Measurements from ENCODE around the gene BCL11B. TPM values are rescaled to one million over a fixed set of nuclear protein-coding genes. Genes with fewer than 3 reads are reported as not detected.

Gene BCL11B
- total and polyA plus RNA-seq, 2 donors from 2014 or later: 0.13 to 3.3 TPM

DNA sequence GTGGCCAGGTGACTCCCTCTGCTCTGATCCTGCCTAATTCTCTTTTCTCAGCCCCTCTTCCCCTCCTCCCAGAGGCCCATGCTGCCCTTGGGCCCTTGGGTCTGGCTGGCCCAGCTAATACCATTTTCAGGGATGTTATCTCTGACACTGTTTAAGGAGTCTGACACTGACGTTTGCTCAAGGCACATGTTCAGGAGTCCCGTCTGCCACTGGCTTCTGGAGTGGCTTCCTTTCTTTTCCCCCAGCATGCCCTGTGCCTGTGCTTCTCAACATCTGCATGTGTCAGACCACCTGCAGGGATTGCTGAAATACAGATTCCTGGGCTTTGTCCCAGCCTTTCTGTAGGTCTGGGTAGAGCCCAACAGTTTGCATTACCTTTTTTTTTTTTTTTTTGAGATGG, 128.9 kb downstream of the BCL11B start:
- peaks cover 5% of the 10 kb centered on the region for H3K27me3 ChIP-seq (ENCODE audit: control insufficient read depth, insufficient read depth, low read length)
- H3K36me3 ChIP-seq (ENCODE audit: control insufficient read depth in 2 of 3, insufficient read depth in 3 of 3, low read length in 3 of 3): no peaks in the 10 kb centered on the region
- H3K4me3 ChIP-seq (ENCODE audit: low read length in 3 of 3): no peak overlapping the region
- H3K27ac ChIP-seq (ENCODE audit: low read depth in 2 of 2, low read length in 2 of 2): no peak overlapping the region
- no peaks in the 10 kb centered on the region for H3K9me3 ChIP-seq (ENCODE audit: control insufficient read depth in 2 of 3, insufficient read depth in 1 of 3, low read length in 3 of 3)
- TF ChIP-seq, protein P1, sequence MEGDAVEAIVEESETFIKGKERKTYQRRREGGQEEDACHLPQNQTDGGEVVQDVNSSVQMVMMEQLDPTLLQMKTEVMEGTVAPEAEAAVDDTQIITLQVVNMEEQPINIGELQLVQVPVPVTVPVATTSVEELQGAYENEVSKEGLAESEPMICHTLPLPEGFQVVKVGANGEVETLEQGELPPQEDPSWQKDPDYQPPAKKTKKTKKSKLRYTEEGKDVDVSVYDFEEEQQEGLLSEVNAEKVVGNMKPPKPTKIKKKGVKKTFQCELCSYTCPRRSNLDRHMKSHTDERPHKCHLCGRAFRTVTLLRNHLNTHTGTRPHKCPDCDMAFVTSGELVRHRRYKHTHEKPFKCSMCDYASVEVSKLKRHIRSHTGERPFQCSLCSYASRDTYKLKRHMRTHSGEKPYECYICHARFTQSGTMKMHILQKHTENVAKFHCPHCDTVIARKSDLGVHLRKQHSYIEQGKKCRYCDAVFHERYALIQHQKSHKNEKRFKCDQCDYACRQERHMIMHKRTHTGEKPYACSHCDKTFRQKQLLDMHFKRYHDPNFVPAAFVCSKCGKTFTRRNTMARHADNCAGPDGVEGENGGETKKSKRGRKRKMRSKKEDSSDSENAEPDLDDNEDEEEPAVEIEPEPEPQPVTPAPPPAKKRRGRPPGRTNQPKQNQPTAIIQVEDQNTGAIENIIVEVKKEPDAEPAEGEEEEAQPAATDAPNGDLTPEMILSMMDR (IDR thresholded peaks at IDR 0.05; ENCODE audit: borderline replicate concordance, extremely low read depth, insufficient read depth): no peak
- DNase-seq: no peak
- intact Hi-C loops (cut with DNase I): no loop called here
- no peak overlapping the region for H3K9ac ChIP-seq (ENCODE audit: low read length in 3 of 3)
- FAIRE-seq: no peak
- no peaks in the 10 kb centered on the region for H3K4me1 ChIP-seq (ENCODE audit: control insufficient read depth in 2 of 3, insufficient read depth in 2 of 3, low read depth in 1 of 3, low read length in 3 of 3)

DNA sequence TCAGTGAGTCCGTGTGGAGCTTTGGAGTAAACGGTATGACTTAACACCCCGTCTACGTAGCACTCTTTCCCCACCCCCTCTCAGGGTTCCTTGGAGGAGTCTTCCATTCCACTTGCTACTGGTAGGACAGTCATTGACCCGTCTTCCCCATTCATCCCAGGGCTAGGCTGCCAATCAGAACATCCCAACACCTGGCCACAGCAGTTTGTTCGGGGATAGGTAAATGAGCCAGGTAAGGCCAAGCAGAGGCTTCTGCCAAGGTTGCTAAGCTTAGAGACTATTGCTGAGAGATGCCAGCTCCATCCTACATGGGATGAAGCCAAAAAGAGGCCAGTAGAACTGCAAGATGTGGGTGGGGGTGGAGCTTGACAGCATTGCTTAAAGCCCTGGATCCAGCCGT, 130.8 kb downstream of the BCL11B start:
- DNase-seq (peak in 1 of 5 donors; percentile 7), FAIRE-seq (no peak)
- TF ChIP-seq, protein P1 (IDR thresholded peaks at IDR 0.05; ENCODE audit: borderline replicate concordance, extremely low read depth, insufficient read depth): no peak
- Histone ChIP-seq H3K27ac (ENCODE audit: low read depth in 2 of 2, low read length in 2 of 2) (no peak overlapping the region), H3K9ac (ENCODE audit: low read length in 3 of 3) (no peak overlapping the region), H3K4me3 (ENCODE audit: low read length in 3 of 3) (no peak overlapping the region), H3K27me3 (ENCODE audit: control insufficient read depth, insufficient read depth, low read length) (no peaks in the 10 kb centered on the region), H3K9me3 (ENCODE audit: control insufficient read depth in 2 of 3, insufficient read depth in 1 of 3, low read length in 3 of 3) (no peaks in the 10 kb centered on the region), H3K4me1 (ENCODE audit: control insufficient read depth in 2 of 3, insufficient read depth in 2 of 3, low read depth in 1 of 3, low read length in 3 of 3) (no peaks in the 10 kb centered on the region), H3K36me3 (ENCODE audit: control insufficient read depth in 2 of 3, insufficient read depth in 3 of 3, low read length in 3 of 3) (no peaks in the 10 kb centered on the region)
- intact Hi-C loops (cut with DNase I): no loop called here

DNA sequence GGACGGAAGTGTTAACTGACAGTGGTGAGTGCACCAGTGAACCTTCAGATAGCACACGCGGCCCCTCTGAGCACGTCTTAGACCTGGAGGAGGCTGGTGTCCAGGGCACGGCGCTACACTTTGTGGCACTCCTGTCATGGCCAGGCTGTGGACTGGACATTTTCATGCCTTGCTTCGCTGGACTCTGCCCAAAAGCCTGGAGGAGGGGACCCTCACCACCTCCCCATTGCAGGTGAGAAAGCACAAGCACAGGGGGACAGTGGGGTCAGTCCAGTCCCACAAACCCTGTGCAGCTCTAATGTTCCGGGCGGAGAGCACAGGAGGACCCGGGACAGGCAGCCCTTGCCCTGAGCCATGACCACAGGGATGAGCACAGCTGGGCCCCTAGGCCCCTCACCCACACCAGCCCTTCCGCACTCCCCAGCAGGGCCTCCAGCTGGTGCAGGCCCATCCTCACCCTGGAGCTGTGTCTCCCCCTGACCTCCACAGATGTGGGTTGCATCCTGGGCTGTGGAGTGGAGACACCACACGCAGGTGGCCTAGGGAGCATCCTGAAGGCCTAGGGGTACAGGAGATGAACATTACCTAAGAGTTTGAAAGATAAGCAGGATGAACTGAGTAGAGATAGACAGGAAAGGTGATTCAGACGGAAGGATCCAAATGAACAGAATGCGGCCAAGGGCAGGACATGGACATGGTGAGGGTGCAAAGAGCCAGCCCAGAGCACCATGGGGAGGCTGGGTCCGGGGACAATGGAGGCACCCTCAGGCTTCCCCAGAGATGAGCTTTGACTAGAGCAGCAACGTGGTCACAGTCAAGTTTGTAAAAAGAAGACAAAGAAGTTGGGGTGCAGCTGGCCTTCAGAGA, 132.8 kb downstream of the BCL11B start:
- FAIRE-seq: no peak

More for the DNA sequence above, 132.8 kb downstream of the BCL11B start:
- H3K9ac ChIP-seq (ENCODE audit: low read length in 3 of 3): no peak overlapping the region
- no peaks in the 10 kb centered on the region for H3K36me3 ChIP-seq (ENCODE audit: control insufficient read depth in 2 of 3, insufficient read depth in 3 of 3, low read length in 3 of 3)
- H3K4me1 ChIP-seq (ENCODE audit: control insufficient read depth in 2 of 3, insufficient read depth in 2 of 3, low read depth in 1 of 3, low read length in 3 of 3): no peaks in the 10 kb centered on the region
- H3K4me3 ChIP-seq (ENCODE audit: low read length in 3 of 3): no peak overlapping the region
- peak in 2 of 5 donors; percentile 22 to 43 for DNase-seq
- no peaks in the 10 kb centered on the region for H3K27me3 ChIP-seq (ENCODE audit: control insufficient read depth, insufficient read depth, low read length)
- H3K27ac ChIP-seq (ENCODE audit: low read depth in 2 of 2, low read length in 2 of 2): no peak overlapping the region
- no peaks in the 10 kb centered on the region for H3K9me3 ChIP-seq (ENCODE audit: control insufficient read depth in 2 of 3, insufficient read depth in 1 of 3, low read length in 3 of 3)
- intact Hi-C loops (cut with DNase I): no loop called here
- TF ChIP-seq, protein P1 (IDR thresholded peaks at IDR 0.05; ENCODE audit: borderline replicate concordance, extremely low read depth, insufficient read depth): no peak
